Dendritic cell treated with granulocyte-macrophage colony-stimulating factor and Interleukin-4, amounts not matched to agents 40 ng/mL and 50 ng/mL, for 4 days (primary cell): ENCODE data around the gene ASXL1.

ENCODE experiments used
- H3K27ac Mint-ChIP-seq: one replicate; pipeline ENCODE4 v1.8.0; 2022; ENCODE audit warnings: mild to moderate bottlenecking, mixed read lengths
- H3K27me3 Mint-ChIP-seq: one replicate; pipeline ENCODE4 v1.8.0; 2022; ENCODE audit warnings: mild to moderate bottlenecking, mixed read lengths
- H3K36me3 Mint-ChIP-seq: one replicate; pipeline ENCODE4 v1.8.0; 2022; ENCODE audit warnings: low read depth, mixed read lengths
- H3K4me1 Mint-ChIP-seq: one replicate; pipeline ENCODE4 v1.8.0; 2022; ENCODE audit warnings: low read depth, mixed read lengths
- H3K4me3 Mint-ChIP-seq: one replicate; pipeline ENCODE4 v1.8.0; 2022; ENCODE audit warnings: mild to moderate bottlenecking, moderate library complexity, mixed read lengths
- H3K9me3 Mint-ChIP-seq: one replicate; pipeline ENCODE4 v1.8.0; 2022; ENCODE audit warnings: mixed read lengths
- intact Hi-C: fragments of 100-400 bp; cut with micrococcal nuclease; formaldehyde crosslinking; loops from one replicate; pipeline ENCODE4 v1.15.0; 2022

ASXL1 gene

GRCh38 chr20:32476684-32477593, 118.8 kb downstream of the ASXL1 start:
- Mint-ChIP-seq H3K4me1 (peaks cover 72% of the 10 kb centered on the region), H3K27ac (peak overlapping the region; percentile 82), H3K36me3 (peaks cover 33% of the 10 kb centered on the region), H3K4me3 (no peak overlapping the region), H3K27me3 (peaks cover 17% of the 10 kb centered on the region), H3K9me3 (no peaks in the 10 kb centered on the region)
- intact Hi-C loops: no loop called here

GRCh38 chr20:32477594-32478512, 119.7 kb downstream of the ASXL1 start:
- peak overlapping the region; percentile 82 for H3K27ac Mint-ChIP-seq
- H3K36me3 Mint-ChIP-seq: peaks cover 24% of the 10 kb centered on the region
- intact Hi-C loops: no loop called here
- H3K4me1 Mint-ChIP-seq: peaks cover 76% of the 10 kb centered on the region
- H3K4me3 Mint-ChIP-seq: no peak overlapping the region
- H3K9me3 Mint-ChIP-seq: no peaks in the 10 kb centered on the region
- H3K27me3 Mint-ChIP-seq: peaks cover 17% of the 10 kb centered on the region

GRCh38 chr20:32478576-32478975, 120.4 kb downstream of the ASXL1 start:
- H3K9me3 Mint-ChIP-seq: no peaks in the 10 kb centered on the region
- H3K27me3 Mint-ChIP-seq: peaks cover 17% of the 10 kb centered on the region
- intact Hi-C loops: no loop called here
- no peak overlapping the region for H3K27ac Mint-ChIP-seq
- H3K4me3 Mint-ChIP-seq: no peak overlapping the region
- peaks cover 17% of the 10 kb centered on the region for H3K36me3 Mint-ChIP-seq
- H3K4me1 Mint-ChIP-seq: peaks cover 76% of the 10 kb centered on the region

GRCh38 chr20:32479012-32479411, 120.9 kb downstream of the ASXL1 start:
- Mint-ChIP-seq H3K27ac (no peak overlapping the region), H3K9me3 (no peaks in the 10 kb centered on the region), H3K4me3 (no peak overlapping the region), H3K4me1 (peaks cover 76% of the 10 kb centered on the region), H3K36me3 (peaks cover 13% of the 10 kb centered on the region), H3K27me3 (peaks cover 20% of the 10 kb centered on the region)
- intact Hi-C loops: no loop called here

- Mint-ChIP-seq H3K4me1 (peaks cover 74% of the 10 kb centered on the region), H3K4me3 (no peak overlapping the region), H3K27ac (no peak overlapping the region), H3K27me3 (peaks cover 20% of the 10 kb centered on the region), H3K36me3 (peaks cover 7% of the 10 kb centered on the region), H3K9me3 (no peaks in the 10 kb centered on the region)
- intact Hi-C loops: no loop called here
These were observed 121.6 kb downstream of the ASXL1 start for GRCh38 chr20:32479697-32480171.

GRCh38 chr20:32480371-32481241, 122.5 kb downstream of the ASXL1 start:
- H3K36me3 Mint-ChIP-seq: peaks cover 7% of the 10 kb centered on the region
- H3K27ac Mint-ChIP-seq: peak overlapping the region; percentile 51
- H3K4me1 Mint-ChIP-seq: peaks cover 74% of the 10 kb centered on the region
- intact Hi-C loops: no loop called here
- H3K4me3 Mint-ChIP-seq: no peak overlapping the region
- no peaks in the 10 kb centered on the region for H3K9me3 Mint-ChIP-seq
- H3K27me3 Mint-ChIP-seq: peaks cover 20% of the 10 kb centered on the region

- Mint-ChIP-seq H3K36me3 (peaks cover 11% of the 10 kb centered on the region), H3K4me3 (peak overlapping the region; percentile 84), H3K4me1 (peaks cover 66% of the 10 kb centered on the region), H3K27me3 (peaks cover 17% of the 10 kb centered on the region), H3K27ac (peak overlapping the region; percentile 82), H3K9me3 (no peaks in the 10 kb centered on the region)
- intact Hi-C loops: no loop called here
These were observed 123.4 kb downstream of the ASXL1 start for GRCh38 chr20:32481311-32482142.

- intact Hi-C loops: no loop called here
- H3K4me1 Mint-ChIP-seq: peaks cover 60% of the 10 kb centered on the region
- H3K27ac Mint-ChIP-seq: peak overlapping the region; percentile 82
These were observed 124.0 kb downstream of the ASXL1 start for GRCh38 chr20:32482143-32482441.

GRCh38 chr20:32482442-32483261, 124.5 kb downstream of the ASXL1 start:
- peak overlapping the region; percentile 82 for H3K27ac Mint-ChIP-seq
- peaks cover 55% of the 10 kb centered on the region for H3K4me1 Mint-ChIP-seq
- H3K9me3 Mint-ChIP-seq: no peaks in the 10 kb centered on the region
- peak overlapping the region; percentile 84 for H3K4me3 Mint-ChIP-seq
- intact Hi-C loops: no loop called here
- H3K27me3 Mint-ChIP-seq: peaks cover 12% of the 10 kb centered on the region
- H3K36me3 Mint-ChIP-seq: peaks cover 22% of the 10 kb centered on the region

More at GRCh38 chr20:32482143-32482441, 124.0 kb downstream of the ASXL1 start:
- peaks cover 14% of the 10 kb centered on the region for H3K27me3 Mint-ChIP-seq
- no peaks in the 10 kb centered on the region for H3K9me3 Mint-ChIP-seq
- peak overlapping the region; percentile 84 for H3K4me3 Mint-ChIP-seq
- peaks cover 17% of the 10 kb centered on the region for H3K36me3 Mint-ChIP-seq

GRCh38 chr20:32483351-32484224, 125.5 kb downstream of the ASXL1 start:
- peaks cover 22% of the 10 kb centered on the region for H3K36me3 Mint-ChIP-seq
- peaks cover 47% of the 10 kb centered on the region for H3K4me1 Mint-ChIP-seq
- peak overlapping the region; percentile 78 for H3K4me3 Mint-ChIP-seq
- intact Hi-C loops: no loop called here
- H3K27ac Mint-ChIP-seq: peak overlapping the region; percentile 63
- peaks cover 12% of the 10 kb centered on the region for H3K27me3 Mint-ChIP-seq
- no peaks in the 10 kb centered on the region for H3K9me3 Mint-ChIP-seq

- Mint-ChIP-seq H3K4me1 (peaks cover 43% of the 10 kb centered on the region), H3K4me3 (peak overlapping the region; percentile 78), H3K27me3 (peaks cover 12% of the 10 kb centered on the region), H3K36me3 (peaks cover 22% of the 10 kb centered on the region), H3K27ac (peak overlapping the region; percentile 45), H3K9me3 (no peaks in the 10 kb centered on the region)
- intact Hi-C loops: no loop called here
These were observed 126.3 kb downstream of the ASXL1 start for GRCh38 chr20:32484225-32484957.
